MG63 (cell line): Measurements from ENCODE around the gene POM121. TPM values are rescaled to one million over a fixed set of nuclear protein-coding genes. Genes with fewer than 3 reads are reported as not detected.
"Not testable (repeated sequence)": the region's sequence is repeated elsewhere in the genome, so short reads cannot be mapped to it uniquely, and the experiment has no call there.

Experiments used
- DNase-seq: peaks from one replicate; pipeline ENCODE4 v3.0.0-alpha.2; 2020
- H3K27me3 ChIP-seq: fragments of 250-450 bp; sonication (Bioruptor Pico); 2 replicates; pipeline ENCODE4 v1.5.1; 2020; ENCODE audit warnings: mild to moderate bottlenecking, moderate library complexity
- H3K36me3 ChIP-seq: fragments of 250-450 bp; sonication (Bioruptor Pico); 2 replicates; pipeline ENCODE4 v1.5.1; 2020; ENCODE audit warnings: mild to moderate bottlenecking, moderate library complexity
- H3K4me3 ChIP-seq: fragments of 250-450 bp; sonication (Bioruptor Pico); 2 replicates; pipeline ENCODE4 v1.5.1; 2020; ENCODE audit warnings: mild to moderate bottlenecking, moderate library complexity
- H3K9me3 ChIP-seq: fragments of 250-450 bp; sonication (Bioruptor Pico); 2 replicates; pipeline ENCODE4 v1.5.1; 2020; ENCODE audit warnings: mild to moderate bottlenecking, moderate library complexity
- total RNA-seq: library from RNA; depleted of rRNA; stranded (reverse); fragments of >200 nt; shearing (Covaris generic); gene quantifications from 2 replicates; pipeline ENCODE4 v1.2.3, GENCODE V29; 2014; ENCODE audit warnings: low replicate concordance; rRNA removed

The POM121 gene
- total RNA-seq: 1.2 and 1.8 TPM in 2 replicates

DNA sequence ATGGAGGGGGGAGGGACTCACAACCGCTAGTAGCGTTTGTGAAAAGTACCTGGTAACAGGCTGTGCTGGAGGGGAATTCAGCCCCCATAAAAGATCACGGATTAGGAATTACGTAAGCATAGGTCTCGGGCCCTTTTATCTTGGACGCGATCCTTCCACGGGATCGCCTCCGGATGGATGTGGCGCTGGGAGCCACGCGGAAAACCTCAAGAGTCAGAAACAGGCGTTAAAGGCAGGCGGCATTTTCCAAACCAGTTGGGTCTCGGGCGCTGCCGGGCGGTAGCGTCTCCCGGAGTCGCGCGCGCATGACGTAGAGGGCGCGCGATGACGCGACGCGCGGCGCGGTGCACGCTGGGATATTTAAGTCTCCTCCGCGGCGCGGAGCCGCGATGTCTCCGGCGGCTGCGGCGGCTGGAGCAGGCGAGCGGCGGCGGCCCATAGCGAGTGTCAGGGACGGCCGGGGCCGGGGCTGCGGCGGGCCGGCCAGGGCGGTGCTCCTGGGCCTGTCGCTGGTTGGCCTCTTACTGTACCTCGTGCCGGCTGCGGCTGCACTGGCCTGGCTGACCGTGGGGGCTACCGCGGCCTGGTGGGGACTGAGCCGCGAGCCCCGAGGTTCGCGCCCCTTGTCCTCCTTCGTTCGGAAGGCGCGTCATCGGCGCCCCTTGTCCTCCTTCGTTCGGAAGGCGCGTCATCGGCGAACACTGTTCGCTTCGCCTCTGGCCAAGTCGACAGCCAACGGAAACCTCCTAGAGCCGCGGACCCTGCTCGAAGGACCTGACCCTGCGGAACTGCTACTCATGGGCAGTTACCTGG, at the start of gene POM121:
POM121 (plus strand) TSS at position 363 of the 813 bp plus-strand sequence; CDS start at position 390, 27 bp downstream.
- Histone ChIP-seq H3K27me3 (no peaks in the 10 kb centered on the region), H3K9me3 (no peaks in the 10 kb centered on the region), H3K4me3 (peak within 1 kb of the TSS; percentile 67), H3K36me3 (peaks cover 20% of the 10 kb centered on the region)
- peak; percentile 74 for DNase-seq

- H3K9me3 ChIP-seq, H3K27me3 ChIP-seq, H3K36me3 ChIP-seq: not testable (repeated sequence)
- peak overlapping the region; percentile 56 for H3K4me3 ChIP-seq
- DNase-seq: peak; percentile 86
Observed at GRCh38 chr7:72879079-72879736, 45.7 kb upstream of the POM121 start.

DNA sequence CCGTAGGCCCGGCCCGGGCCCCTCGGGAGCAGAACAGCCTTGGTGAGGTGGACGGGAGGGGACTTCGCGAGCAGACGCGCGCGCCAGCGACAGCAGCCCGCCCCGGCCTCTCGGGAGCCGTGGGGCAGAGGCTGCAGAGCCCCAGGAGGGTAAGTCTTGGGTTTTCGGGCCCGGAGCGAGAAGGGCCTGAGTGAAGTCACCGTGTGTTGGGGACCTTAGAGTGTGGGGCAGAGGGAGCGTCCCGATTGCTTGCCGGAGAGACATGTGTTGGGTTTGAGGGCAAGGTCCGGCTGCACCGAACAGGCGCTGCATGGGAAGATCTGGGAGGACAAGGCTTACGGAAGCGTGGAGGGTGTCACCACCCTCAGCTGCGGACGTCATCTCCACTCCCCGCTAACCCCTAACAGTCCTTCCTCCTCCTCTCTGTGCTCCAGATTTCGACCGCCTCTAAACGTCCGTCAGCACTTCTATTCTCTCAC, 45.1 kb upstream of the POM121 start:
- DNase-seq: peak; percentile 45
- not testable (repeated sequence) for H3K27me3 ChIP-seq, H3K36me3 ChIP-seq

GRCh38 chr7:72891750-72892149, 33.1 kb upstream of the POM121 start:
- H3K27me3 ChIP-seq, DNase-seq, H3K36me3 ChIP-seq, H3K4me3 ChIP-seq, H3K9me3 ChIP-seq: not testable (repeated sequence)

More for the DNA sequence above, 45.1 kb upstream of the POM121 start:
- H3K4me3 ChIP-seq: peak overlapping the region; percentile 56
- H3K9me3 ChIP-seq: not testable (repeated sequence)

GRCh38 chr7:72904740-72905139, 20.2 kb upstream of the POM121 start:
- not testable (repeated sequence) for H3K9me3 ChIP-seq, DNase-seq, H3K27me3 ChIP-seq, H3K36me3 ChIP-seq, H3K4me3 ChIP-seq

DNA sequence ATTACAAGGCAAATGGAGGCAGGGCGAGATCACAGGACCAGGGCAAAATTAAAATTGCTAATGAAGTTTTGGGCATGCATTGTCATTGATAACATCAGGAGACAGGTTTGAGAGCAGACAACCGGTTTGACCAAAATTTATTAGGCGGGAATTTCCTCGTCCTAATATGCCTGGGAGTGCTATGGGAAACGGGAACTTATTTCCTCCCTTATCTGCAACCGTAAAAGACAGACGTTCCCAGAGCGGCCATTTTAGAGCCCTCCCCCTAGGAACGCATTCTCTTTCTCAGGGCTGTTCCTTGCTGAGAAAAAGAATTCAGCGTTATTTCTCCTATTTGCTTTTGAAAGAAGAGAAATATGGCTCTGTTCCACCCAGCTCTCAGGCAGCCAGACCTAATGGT, 16.5 kb upstream of the POM121 start:
- not testable (repeated sequence) for H3K9me3 ChIP-seq, DNase-seq, H3K27me3 ChIP-seq, H3K36me3 ChIP-seq, H3K4me3 ChIP-seq

DNA sequence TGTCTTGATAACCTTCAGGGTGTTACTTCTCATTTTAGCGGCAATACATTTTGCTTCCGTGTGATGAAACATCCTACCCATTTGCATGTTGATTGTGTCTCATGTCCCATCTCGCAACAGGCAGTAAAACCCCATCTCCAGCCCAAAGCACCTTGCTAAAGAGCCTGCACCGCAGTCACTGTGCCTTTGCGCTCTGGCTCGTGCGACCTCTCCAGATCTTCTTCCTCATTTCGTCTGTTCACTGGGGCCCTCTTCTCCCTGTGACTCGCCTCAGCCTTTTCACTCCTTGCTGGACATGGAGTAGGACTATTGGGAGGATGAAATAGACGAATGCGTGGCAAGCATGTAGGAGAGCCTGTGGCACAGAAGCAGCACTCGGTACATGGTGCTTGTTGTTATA, 13.5 kb upstream of the POM121 start:
- H3K9me3 ChIP-seq, H3K27me3 ChIP-seq, H3K36me3 ChIP-seq, H3K4me3 ChIP-seq, DNase-seq: not testable (repeated sequence)

DNA sequence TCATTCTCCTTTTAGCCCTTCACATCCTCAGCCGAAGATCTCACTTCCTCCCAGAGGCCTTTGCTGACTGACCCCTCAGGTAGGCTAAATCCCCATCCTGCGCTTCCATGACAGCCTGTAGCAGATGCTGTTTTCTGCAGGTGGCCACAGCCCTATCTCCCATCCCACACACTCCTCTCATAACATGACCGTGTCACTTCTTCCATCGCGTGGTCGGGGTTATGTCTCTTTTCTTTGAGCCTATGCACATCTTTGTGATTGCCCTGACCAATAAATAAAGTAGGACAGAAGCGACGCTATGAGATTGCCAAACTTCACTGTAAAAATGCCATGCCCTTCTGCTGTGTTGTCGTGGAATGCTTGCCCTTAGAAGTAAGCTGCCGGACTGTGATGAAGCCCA, 11.1 kb upstream of the POM121 start:
- not testable (repeated sequence) for H3K27me3 ChIP-seq, H3K4me3 ChIP-seq, DNase-seq, H3K36me3 ChIP-seq, H3K9me3 ChIP-seq

DNA sequence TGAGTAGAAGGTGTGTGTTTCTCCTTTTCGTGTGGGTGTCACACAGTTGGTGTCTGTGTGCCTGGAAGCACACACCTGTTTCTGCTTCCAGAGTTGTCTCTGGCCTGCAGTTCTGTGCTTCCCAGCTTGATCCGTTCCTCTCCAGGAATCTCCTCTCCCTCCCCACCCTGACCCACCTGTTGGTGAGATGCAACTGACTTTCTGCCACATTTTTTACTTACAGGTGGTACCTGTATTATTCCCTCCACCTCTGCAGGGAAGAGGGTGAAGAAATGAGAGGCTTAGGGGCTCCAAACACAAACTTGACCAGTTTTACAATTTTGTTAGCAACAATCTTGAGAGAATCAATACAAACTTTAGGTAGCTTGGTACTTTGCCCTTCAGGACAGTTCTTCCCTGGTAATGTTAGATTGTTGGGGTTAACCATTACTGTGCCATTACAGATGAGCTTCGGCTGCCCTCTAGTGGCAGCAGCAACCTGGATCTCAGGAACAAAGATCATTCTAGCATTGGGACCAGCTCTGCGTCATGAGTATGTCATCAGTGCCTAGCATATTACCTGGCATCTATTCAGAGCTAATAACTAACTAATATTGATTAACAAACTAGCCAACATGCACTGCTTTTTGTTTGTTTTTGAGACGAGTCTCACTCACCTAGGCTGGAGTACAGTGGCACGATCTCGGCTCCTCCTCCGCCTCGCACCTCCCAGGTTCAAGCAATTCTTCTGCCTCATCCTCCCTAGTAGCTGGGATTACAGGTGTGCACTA, 10.0 kb upstream of the POM121 start:
- not testable (repeated sequence) for H3K27me3 ChIP-seq, H3K9me3 ChIP-seq, H3K4me3 ChIP-seq, H3K36me3 ChIP-seq
- DNase-seq: peak; percentile 38

- no peak for DNase-seq
- Histone ChIP-seq H3K9me3 (no peaks in the 10 kb centered on the region), H3K36me3 (peaks cover 7% of the 10 kb centered on the region), H3K4me3 (no peak overlapping the region), H3K27me3 (no peaks in the 10 kb centered on the region)
Observed at GRCh38 chr7:72919256-72919775, 5.6 kb upstream of the POM121 start.

DNA sequence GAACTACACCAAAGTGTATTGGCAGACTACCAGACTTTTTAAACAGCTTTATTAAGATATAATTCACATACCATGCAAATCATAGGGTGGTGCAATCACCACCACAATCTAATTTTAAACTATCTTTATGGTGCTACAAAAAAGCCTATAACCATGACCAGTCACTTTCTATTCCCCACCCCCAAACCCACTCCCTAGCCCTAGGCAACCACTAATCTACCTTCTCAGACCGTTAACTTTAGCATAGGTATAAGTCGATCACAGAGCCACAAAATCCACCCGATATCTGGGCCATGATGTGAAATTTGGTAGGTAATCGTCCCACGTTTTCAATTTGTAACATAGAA, 536 bp upstream of the POM121 start:
- DNase-seq: no peak
- Histone ChIP-seq H3K36me3 (peaks cover 20% of the 10 kb centered on the region), H3K9me3 (no peaks in the 10 kb centered on the region), H3K4me3 (peak overlapping the region; percentile 67), H3K27me3 (no peaks in the 10 kb centered on the region)

DNA sequence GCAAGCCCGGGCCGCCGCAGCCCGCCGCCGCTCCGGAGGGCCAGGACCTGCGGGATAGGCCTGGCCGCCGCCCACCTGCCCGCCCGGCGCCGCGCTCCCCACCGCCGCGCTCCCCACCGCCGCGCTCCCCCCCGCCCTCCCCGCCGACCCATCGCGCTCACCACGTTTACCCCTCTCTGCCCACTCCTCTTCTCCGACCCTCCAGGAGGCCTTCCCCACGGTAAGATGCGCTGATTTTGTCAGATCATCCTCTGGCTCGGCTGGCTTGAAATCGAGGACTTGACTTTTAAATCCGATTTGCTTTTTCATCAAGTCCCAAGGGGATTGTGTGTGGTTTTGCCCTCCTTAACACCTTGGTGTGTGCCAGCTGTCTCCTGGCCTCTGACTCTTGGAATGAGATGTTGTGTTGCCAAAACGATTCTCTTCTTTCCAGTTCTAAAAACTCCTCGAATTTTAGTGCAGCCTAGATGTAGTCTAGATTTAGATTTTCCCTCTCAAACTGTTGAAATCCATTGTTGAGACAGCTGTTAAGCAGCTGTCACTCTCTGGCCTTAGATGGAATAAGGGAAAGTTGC, 738 bp downstream of the POM121 start:
- Histone ChIP-seq H3K9me3 (no peaks in the 10 kb centered on the region), H3K36me3 (peaks cover 24% of the 10 kb centered on the region), H3K27me3 (no peaks in the 10 kb centered on the region), H3K4me3 (peak overlapping the region; percentile 67)
- no peak for DNase-seq

DNA sequence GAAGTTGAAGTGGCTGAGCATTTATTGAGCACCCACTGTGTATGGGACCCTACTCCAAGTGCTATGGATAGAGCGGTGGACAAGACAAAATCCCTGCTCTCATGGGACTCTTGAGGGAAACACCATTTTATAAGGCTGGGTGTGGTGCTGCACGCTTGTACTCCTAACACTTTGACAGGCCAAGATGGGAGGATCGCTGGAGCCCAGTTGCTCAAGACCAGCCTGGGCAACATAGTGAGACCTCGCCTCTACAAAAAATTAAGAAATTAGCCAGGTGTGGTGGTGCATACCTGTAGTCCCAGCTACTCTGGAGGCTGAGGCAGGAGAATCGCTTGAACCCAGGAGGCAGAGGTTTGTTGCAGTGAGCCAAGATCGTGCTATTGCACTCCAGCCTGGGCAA, 2.9 kb downstream of the POM121 start:
- H3K9me3 ChIP-seq, H3K4me3 ChIP-seq, H3K27me3 ChIP-seq, DNase-seq: not testable (repeated sequence)
- peaks cover 26% of the 10 kb centered on the region for H3K36me3 ChIP-seq

GRCh38 chr7:72928216-72928615, 3.3 kb downstream of the POM121 start:
- not testable (repeated sequence) for H3K9me3 ChIP-seq, H3K4me3 ChIP-seq, DNase-seq, H3K27me3 ChIP-seq
- H3K36me3 ChIP-seq: peaks cover 26% of the 10 kb centered on the region

DNA sequence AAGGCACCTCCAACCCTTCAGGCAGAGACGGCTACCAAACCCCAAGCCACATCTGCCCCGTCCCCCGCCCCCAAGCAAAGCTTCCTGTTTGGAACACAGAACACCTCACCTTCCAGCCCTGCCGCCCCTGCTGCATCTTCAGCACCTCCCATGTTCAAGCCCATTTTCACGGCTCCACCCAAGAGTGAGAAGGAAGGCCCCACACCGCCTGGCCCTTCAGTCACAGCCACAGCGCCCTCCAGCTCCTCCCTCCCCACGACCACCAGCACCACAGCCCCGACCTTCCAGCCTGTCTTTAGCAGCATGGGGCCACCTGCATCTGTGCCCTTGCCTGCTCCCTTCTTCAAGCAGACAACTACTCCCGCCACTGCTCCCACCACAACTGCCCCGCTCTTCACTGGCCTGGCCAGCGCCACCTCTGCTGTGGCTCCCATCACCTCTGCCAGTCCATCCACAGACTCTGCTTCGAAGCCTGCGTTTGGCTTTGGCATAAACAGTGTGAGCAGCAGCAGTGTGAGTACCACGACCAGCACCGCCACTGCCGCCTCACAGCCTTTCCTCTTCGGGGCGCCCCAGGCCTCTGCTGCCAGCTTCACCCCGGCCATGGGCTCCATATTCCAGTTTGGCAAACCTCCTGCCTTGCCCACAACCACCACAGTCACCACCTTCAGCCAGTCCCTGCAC, 17.3 kb downstream of the POM121 start:
- not testable (repeated sequence) for H3K4me3 ChIP-seq, H3K27me3 ChIP-seq, H3K36me3 ChIP-seq, DNase-seq, H3K9me3 ChIP-seq

DNA sequence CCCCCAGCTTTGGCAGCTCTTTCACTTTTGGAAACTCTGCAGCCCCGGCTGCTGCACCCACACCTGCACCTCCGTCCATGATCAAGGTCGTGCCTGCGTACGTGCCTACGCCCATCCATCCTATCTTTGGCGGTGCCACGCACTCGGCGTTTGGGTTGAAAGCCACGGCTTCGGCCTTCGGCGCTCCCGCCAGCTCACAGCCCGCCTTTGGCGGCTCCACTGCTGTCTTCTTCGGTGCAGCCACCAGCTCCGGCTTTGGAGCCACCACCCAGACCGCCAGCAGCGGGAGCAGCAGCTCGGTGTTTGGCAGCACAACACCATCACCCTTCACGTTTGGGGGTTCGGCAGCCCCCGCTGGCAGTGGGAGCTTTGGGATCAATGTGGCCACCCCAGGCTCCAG, 18.1 kb downstream of the POM121 start:
- H3K9me3 ChIP-seq, DNase-seq, H3K36me3 ChIP-seq, H3K4me3 ChIP-seq, H3K27me3 ChIP-seq: not testable (repeated sequence)
